HepG2 (cell line): ENCODE results near the gene PYGB. TPM values are rescaled to one million over a fixed set of nuclear protein-coding genes. Genes with fewer than 3 reads are reported as not detected.

Experiments used
- ARID5B ChIP-seq: IDR thresholded peaks from 2 replicates; pipeline ENCODE4 v1.4.0; 2020; ENCODE audit warnings: mild to moderate bottlenecking, missing genetic modification reagents
- CSRNP2 ChIP-seq: sonication (generic); formaldehyde crosslinking; conservative IDR thresholded peaks from 2 replicates; pipeline ENCODE4 v1.8.0; 2022; ENCODE audit warnings: low read depth, missing genetic modification reagents
- FOXM1 ChIP-seq: sonication (generic); formaldehyde crosslinking; IDR thresholded peaks from 2 replicates; pipeline ENCODE4 v1.5.0; 2020; ENCODE audit warnings: missing genetic modification reagents
- GLMP ChIP-seq: sonication (generic); formaldehyde crosslinking; IDR thresholded peaks from 2 replicates; pipeline ENCODE4 v1.9.0; 2021; ENCODE audit warnings: missing genetic modification reagents, mild to moderate bottlenecking, borderline replicate concordance
- HHEX ChIP-seq: IDR thresholded peaks from 2 replicates; pipeline ENCODE4 v1.6.1; 2016; ENCODE audit warnings: control low read depth
- HOXA3 ChIP-seq: sonication (generic); formaldehyde crosslinking; IDR thresholded peaks from 2 replicates; pipeline ENCODE4 v1.5.0; 2020; ENCODE audit warnings: missing genetic modification reagents
- IKZF4 ChIP-seq: sonication (generic); formaldehyde crosslinking; IDR thresholded peaks from 2 replicates; pipeline ENCODE4 v1.5.1; 2020; ENCODE audit warnings: borderline replicate concordance, mild to moderate bottlenecking, low read depth, missing genetic modification reagents; ENCODE audit errors: not compliant biosample characterization
- MAF1 ChIP-seq: sonication (generic); formaldehyde crosslinking; IDR thresholded peaks from 2 replicates; pipeline ENCODE4 v1.5.0; 2020; ENCODE audit warnings: missing genetic modification reagents, borderline replicate concordance
- MLXIP ChIP-seq: sonication (generic); formaldehyde crosslinking; IDR thresholded peaks from 2 replicates; pipeline ENCODE4 v1.9.0; 2021; ENCODE audit warnings: missing genetic modification reagents, borderline replicate concordance
- NCOA1 ChIP-seq: sonication (generic); formaldehyde crosslinking; IDR thresholded peaks from 2 replicates; pipeline ENCODE4 v1.9.0; 2021; ENCODE audit warnings: missing genetic modification reagents
- NFIB ChIP-seq: sonication (generic); formaldehyde crosslinking; IDR thresholded peaks from 2 replicates; pipeline ENCODE4 v1.9.0; 2021; ENCODE audit warnings: missing genetic modification reagents, mild to moderate bottlenecking, borderline replicate concordance
- PRDM4 ChIP-seq: sonication (generic); formaldehyde crosslinking; IDR thresholded peaks from 2 replicates; pipeline ENCODE4 v1.9.0; 2021; ENCODE audit warnings: missing genetic modification reagents, borderline replicate concordance
- SUZ12 ChIP-seq: fragments of 150-350 bp; IDR thresholded peaks from 2 replicates; pipeline ENCODE4 v1.6.1; 2014; ENCODE audit warnings: low read depth, low read length
- ZKSCAN1 ChIP-seq: fragments of 150-350 bp; IDR thresholded peaks from 2 replicates; pipeline ENCODE4 v1.6.1; 2014; ENCODE audit warnings: low read length
- ZNF543 ChIP-seq: sonication (generic); formaldehyde crosslinking; IDR thresholded peaks from 2 replicates; pipeline ENCODE4 v1.4.0; 2020; ENCODE audit warnings: mild to moderate bottlenecking, missing genetic modification reagents
- ZNF780A ChIP-seq: sonication (generic); formaldehyde crosslinking; IDR thresholded peaks from 2 replicates; pipeline ENCODE4 v1.8.0; 2022; ENCODE audit warnings: mild to moderate bottlenecking, missing genetic modification reagents, moderate library complexity
- ZNF782 ChIP-seq: sonication (generic); formaldehyde crosslinking; IDR thresholded peaks from 2 replicates; pipeline ENCODE4 v1.4.0; 2020; ENCODE audit warnings: missing genetic modification reagents, mild to moderate bottlenecking, borderline replicate concordance
- ZNF841 ChIP-seq: sonication (generic); formaldehyde crosslinking; IDR thresholded peaks from 2 replicates; pipeline ENCODE4 v1.8.1; 2023; ENCODE audit warnings: missing genetic modification reagents, borderline replicate concordance
- polyA plus RNA-seq, 8 experiments: library from polyadenylated mRNA; depleted of rRNA in 3 of 8; stranded (reverse) in 7 of 8; unstranded in 1 of 8; fragments of >200 nt; fragmentation: Illumina TruSeq in 4 of 8; extraction: Trizol in 4 of 8; gene quantifications; 2 replicates each; pipeline versions ENCODE4 v1.2.1 to v1.2.3, GENCODE V29; 2011 to 2016; ENCODE audit warnings: low read depth in 4 of 8, missing spikeins in 1 of 8, mixed read lengths in 1 of 8; ENCODE audit not compliant: insufficient read depth in 1 of 8
- total RNA-seq, 5 experiments: library from RNA; depleted of rRNA; stranded (reverse); fragments of >200 nt; fragmentation: Illumina TruSeq; extraction: Trizol; gene quantifications; 2 replicates each; pipeline ENCODE4 v1.2.3, GENCODE V29; 2016; ENCODE audit warnings: low read depth in 1 of 5

Gene PYGB
- total and polyA plus RNA-seq, 2 of the 13 experiments (the other 11 are each of a cell fraction or from before 2014, with no cell fraction given) = 24.2 to 86.3 TPM

GRCh38 chr20:25247518-25247955 is 348 bp upstream of the PYGB start (continued):
- TF ChIP-seq ARID5B (CRISPR knock-in tag) = no peak
- peak; percentile 71; the same call in 1 of the 2 replicates for TF ChIP-seq CSRNP2 (CRISPR knock-in tag)
- no peak for TF ChIP-seq HHEX (CRISPR knock-in tag)
- no peak for TF ChIP-seq PRDM4
- TF ChIP-seq IKZF4 = peak; percentile 81
- TF ChIP-seq HOXA3 (CRISPR knock-in tag) = no peak; the same call in 1 of the 2 replicates
- TF ChIP-seq MLXIP = peak; percentile 7; the same call in 1 of the 2 replicates
- TF ChIP-seq NCOA1 (CRISPR knock-in tag) = 0 out of 2 replicates have a peak, but pooled peaks have one; percentile 16
- 0 out of 2 replicates have a peak, but pooled peaks have one; percentile 51 for TF ChIP-seq GLMP (CRISPR knock-in tag)
- no peak for TF ChIP-seq ZKSCAN1
- TF ChIP-seq SUZ12 = no peak
- TF ChIP-seq ZNF780A (CRISPR knock-in tag) = 0 out of 2 replicates have a peak, but pooled peaks have one; percentile 1
- 0 out of 2 replicates have a peak, but pooled peaks have one; percentile 88 for TF ChIP-seq MAF1 (CRISPR knock-in tag)
- peak; percentile 95 for TF ChIP-seq ZNF543 (CRISPR knock-in tag)
- TF ChIP-seq NFIB = no peak
- TF ChIP-seq FOXM1 (CRISPR knock-in tag) = no peak
- no peak for TF ChIP-seq ZNF782 (CRISPR knock-in tag)
- no peak; the same call in 1 of the 2 replicates for TF ChIP-seq ZNF841 (CRISPR knock-in tag)
